NCI-H526 (cell line): ENCODE results near the gene PNLIPRP3.
A peak's percentile ranks its signal among the peaks of the same experiment; 100 is the strongest.
"Not testable (repeated sequence)": the region's sequence is repeated elsewhere in the genome, so short reads cannot be mapped to it uniquely, and the experiment has no call there.

Experiments used
- DNase-seq, 2 experiments: peaks; one replicate each; lab custom pipeline; 2025; lab: John Stamatoyannopoulos, UW

PNLIPRP3 gene

DNA sequence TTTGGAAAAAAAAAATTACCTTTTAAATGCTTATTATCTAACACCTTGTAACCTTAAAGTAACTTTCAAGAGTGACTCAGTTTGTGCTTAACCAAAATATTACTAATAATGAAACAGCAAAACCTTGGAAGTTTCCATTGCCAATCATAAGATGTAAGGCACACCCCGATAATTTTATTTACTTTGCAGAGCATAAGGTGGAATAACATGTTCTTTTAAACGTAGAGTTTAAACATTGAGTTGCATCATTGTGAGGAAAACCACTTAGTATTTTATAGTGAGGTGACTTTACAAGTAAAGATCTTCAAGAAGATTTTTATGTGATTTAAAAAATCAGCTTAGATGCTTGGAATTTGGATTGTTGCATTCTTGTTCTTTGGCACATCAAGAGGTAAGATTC is at the start of gene PNLIPRP3:
Gene PNLIPRP3 (plus strand): TSS at position 177 of the 400 bp plus-strand sequence. CDS start 166 bp downstream, at position 343.
- DNase-seq = no peak

- no peak for DNase-seq
These were observed 45.4 kb upstream of the PNLIPRP3 start for GRCh38 chr10:116382290-116382689.

DNA sequence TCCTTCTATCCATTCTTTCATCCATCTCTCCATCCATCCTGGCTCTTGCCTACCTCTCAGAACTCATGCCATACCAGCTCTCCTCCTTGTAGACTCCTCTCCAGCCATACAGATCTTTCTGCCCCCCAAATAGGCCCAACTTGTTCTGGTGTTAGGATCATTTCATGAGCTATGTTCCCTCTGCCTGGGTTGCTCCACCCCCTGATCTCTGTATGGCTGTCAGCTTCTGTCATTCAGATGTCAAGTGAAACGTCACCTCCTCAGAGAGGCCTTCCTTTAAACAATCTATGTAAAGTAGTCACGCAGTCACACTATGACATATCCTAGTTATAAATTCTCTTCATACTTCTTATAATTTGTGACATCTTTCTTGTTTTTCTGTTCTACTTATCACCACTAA is 42.3 kb upstream of the PNLIPRP3 start:
- no peak for DNase-seq

GRCh38 chr10:116385994-116386809 is 41.4 kb upstream of the PNLIPRP3 start:
- peak; percentile 5 to 46 for DNase-seq

- not testable (repeated sequence) for DNase-seq
These were observed 34.3 kb upstream of the PNLIPRP3 start for GRCh38 chr10:116393246-116393831.

DNA sequence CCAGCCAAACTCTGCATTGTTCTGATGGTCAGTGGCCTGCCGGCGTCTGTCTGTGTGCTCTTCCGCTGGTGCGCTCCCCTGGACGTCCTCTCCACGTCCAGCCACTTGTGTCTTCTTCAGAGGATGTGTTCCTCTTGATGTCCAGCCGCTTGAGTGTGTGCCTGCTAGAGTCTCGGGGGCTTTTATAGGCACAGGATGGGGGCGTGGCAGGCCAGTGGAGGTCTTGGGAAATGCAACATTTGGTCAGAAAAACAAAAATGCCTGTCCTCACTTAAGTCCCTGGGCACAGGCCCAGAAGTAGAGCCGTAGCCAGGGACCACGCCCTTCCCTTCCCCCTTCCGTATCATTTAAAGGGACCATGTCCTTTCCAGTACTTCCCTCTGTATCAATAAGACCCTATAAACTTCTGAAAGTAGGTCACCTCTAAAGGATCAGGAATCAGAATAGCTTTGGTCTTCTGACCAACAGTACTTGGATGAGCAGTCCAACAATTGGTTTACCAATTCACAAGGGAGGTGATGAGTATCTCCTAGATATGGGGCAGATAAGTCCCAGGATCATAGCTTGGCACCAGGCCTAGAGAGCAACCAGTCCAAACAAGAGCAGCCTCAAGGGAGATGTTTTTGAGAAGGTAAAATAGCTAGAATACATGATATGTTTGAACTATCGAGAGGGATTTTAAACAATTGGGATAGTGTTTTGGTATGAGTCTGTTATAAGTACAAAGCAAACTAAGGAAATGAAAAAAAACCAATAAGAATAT is 32.2 kb upstream of the PNLIPRP3 start:
- DNase-seq = no peak

DNA sequence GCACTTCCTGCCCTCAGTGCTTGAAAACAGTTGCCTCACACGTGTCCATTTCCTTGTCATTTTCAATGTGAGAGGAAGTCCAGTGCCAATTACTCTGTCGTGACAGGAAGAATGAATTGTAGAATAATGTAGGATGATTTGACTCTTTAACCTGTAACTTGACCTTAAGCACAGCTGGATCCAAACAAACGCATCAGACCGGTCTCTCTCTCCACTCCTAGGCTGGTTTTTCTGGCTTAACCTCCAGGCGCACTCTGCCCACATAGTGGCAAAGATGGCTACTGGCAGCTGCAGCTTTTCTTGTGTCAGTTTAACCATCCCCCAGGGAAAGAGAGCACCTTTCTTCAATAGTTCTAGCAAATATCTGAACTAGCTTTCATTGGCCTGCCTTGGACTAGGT is 29.4 kb upstream of the PNLIPRP3 start:
- peak in 1 of 2 experiments; percentile 21 for DNase-seq

GRCh38 chr10:116402858-116403257 is 24.8 kb upstream of the PNLIPRP3 start:
- DNase-seq = no peak

DNA sequence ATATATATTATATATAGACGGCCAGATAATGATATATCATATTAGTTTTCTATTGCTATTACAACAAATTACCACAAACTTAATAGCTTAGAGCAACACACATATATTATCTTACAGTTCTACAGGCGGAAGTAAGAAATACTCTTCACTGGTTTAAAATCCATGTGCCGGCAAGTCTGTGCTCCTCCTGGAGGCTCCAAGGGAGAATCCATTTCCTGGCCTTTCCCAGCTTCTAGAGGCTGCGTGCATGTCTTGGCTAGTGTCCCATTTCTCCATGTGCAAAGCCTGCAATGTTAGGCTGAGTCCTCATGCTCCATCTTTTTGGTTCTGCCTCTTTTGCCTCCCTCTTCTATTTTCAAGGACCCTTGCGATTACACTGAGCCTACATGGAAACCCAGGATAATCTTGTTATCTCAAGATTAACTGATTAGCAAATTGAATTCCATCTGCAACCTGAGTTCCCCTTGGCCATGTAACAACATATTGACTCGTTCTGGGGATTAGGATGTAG is 23.9 kb upstream of the PNLIPRP3 start:
- no peak for DNase-seq

DNA sequence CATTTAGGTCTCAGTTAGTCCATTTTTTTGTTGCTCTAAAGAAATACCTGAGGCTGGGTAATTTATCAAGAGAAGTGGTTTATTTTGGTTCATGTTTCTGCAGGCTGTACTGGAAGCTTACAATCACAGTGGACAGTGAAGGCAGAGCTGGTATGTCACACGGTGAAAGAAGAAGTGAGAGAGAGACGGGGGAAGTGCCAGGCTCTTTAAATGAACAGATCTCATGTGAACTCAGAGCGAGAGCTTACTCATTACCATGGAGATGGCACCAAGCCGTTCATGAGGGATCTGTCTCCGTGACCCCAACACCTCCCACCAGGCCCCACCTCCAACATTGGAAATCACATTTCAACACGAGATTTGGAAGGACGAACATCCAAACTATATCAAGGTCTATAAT is 18.9 kb upstream of the PNLIPRP3 start:
- no peak for DNase-seq

DNA sequence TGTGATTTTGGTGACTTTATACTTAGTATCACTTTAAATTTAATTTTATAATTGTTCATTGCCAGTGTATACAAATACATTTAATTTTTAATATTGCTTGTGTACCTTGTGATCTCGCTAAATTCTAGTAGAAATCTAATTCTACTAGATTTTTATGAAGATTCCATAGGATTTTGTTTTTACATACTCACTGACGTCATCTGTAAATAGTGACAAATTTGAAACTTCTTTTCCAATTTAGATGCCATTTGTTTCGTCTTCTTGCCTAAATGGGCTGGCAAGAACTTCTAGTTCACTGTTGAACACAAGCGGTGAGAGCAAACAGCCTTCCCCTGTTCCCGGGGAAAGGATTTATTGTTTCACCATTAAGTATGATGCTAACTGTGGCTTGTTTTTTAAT is 17.3 kb upstream of the PNLIPRP3 start:
- DNase-seq = no peak

- DNase-seq = no peak
These were observed 9.8 kb upstream of the PNLIPRP3 start for GRCh38 chr10:116417821-116418220.

DNA sequence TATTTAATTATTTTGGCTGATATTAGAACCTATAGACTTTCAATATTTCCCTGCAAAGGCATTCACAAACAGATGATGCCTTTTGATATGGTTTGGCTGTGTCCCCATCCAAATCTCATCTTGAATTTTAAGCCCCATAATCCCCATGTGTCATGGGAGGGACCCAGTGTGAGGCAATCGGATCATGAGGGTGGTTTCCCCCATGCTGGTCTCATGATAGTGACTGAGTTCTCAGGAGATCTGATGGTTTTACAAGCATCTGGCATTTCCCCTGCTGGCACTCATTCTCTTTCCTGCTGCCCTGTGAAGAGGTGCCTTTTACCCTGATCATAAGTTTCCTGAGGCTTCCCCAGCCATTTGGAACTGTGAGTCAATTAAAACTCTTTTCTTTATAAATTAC is 9.3 kb upstream of the PNLIPRP3 start:
- DNase-seq = no peak

- DNase-seq = no peak
These were observed 5.8 kb upstream of the PNLIPRP3 start for GRCh38 chr10:116421815-116422214.

GRCh38 chr10:116429288-116429977 is 1.8 kb downstream of the PNLIPRP3 start:
- DNase-seq = no peak

- DNase-seq = no peak
These were observed 2.6 kb downstream of the PNLIPRP3 start for GRCh38 chr10:116430288-116430687.

DNA sequence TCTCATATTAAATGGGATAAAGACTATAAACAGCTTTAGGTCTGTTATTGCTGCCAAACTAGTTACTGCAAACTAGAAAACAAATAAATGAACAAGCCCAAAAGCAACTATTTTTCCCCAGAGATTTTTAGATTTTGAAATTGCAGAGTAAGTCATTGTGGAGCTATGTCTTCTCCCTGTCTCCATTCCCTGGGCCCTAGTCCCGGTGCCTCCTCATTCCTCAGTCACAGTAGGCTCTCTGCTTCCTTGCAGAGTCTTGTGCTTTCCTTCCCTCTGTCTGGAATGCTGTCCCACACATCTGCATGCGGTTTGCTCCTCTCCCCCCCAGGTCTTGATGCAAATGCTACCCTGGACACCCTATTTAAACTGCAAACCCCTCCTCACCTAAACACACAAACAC is 4.0 kb downstream of the PNLIPRP3 start:
- DNase-seq = no peak

DNA sequence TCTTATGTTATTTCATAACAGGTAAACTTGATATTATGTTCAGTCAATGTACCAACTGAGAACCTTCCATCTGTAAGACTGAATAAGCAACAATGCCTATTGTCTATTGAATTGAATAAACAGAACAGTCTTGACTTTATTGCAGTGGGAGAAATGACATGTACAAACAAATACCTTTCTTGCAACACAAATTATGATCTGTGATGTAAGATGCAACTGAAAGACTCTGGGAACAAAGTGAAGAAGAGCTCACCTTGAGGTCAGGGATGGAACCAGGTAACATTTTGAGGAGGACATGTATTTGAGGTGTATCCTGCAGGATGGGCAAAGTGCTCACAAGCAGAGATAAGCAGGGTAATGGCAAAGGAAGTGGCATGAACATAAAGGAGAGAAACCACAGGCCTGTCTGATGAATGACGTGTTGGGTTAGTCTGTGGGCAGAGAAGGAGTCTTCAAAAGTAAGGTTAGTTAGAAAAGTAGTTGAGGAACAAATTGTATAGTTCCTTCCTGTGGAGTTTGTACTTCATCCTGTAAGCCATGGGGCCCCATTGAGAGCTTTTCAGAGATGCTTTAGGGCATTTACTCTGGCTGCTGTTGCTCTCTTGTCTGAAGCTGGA is 9.5 kb downstream of the PNLIPRP3 start:
- DNase-seq = no peak

GRCh38 chr10:116440330-116441030 is 12.8 kb downstream of the PNLIPRP3 start:
- no peak for DNase-seq

DNA sequence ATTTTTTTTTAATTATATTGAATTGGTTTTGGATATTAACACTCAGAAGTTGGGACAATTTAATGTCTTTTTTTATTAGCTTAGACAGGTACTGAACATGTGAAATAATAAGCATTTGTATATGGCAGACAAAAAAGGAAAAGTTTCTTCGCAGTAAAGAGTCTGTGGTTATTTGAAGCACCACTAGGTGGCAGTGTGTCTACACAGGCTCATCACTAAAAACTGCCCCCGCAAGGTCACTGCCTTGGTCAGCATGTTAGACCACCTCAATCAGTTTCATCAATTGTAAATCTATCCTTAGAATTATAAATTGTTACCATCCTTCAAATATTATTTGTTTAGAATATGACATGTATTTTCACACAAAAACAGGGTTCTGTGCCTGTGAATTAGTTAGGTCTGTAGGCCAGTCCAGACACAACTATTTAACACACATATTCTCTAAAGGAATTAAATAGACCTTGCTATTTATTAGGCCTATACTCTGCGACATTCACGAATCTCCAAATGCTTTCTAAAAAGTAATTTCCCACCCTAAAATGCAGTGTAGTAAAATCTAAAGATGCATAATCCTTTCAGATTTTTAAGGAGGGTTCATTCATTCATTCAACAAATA is 17.0 kb downstream of the PNLIPRP3 start:
- DNase-seq = peak in 1 of 2 experiments; percentile 12
